Measurements from ENCODE around the gene DNHD1. TPM values are rescaled to one million over a fixed set of nuclear protein-coding genes. Genes with fewer than 3 reads are reported as not detected.

The DNHD1 gene
- total and polyA plus RNA-seq, 9 of the 15 experiments (the other 6 are each of a cell fraction or from before 2014, with no cell fraction given) = 0.82 to 9.7 (median 3.8) TPM

- TF ChIP-seq PPARD (CRISPR knock-in tag; IDR thresholded peaks at IDR 0.05) (no peak), IRF9 (tag; IDR thresholded peaks at IDR 0.05) (no peak), JUNB (CRISPR knock-in tag; conservative IDR thresholded peaks at IDR 0.05) (no peak), ZNF589 (CRISPR knock-in tag; IDR thresholded peaks at IDR 0.05; ENCODE audit: low read depth) (no peak), HOXB6 (CRISPR knock-in tag; IDR thresholded peaks at IDR 0.05; ENCODE audit: borderline replicate concordance) (no peak), POLR2A (conservative IDR thresholded peaks at IDR 0.05) (no peak), PHF20 (IDR thresholded peaks at IDR 0.05; ENCODE audit: partially characterized antibody) (no peak), HNRNPH1 (optimal IDR thresholded peaks at IDR 0.05; ENCODE audit: low read depth, low read length) (no peak), JUN (IDR thresholded peaks at IDR 0.05; ENCODE audit: borderline replicate concordance, low read depth, low read length) (no peak), JUN (CRISPR knock-in tag; IDR thresholded peaks at IDR 0.05; ENCODE audit: borderline replicate concordance) (no peak), MED1 (CRISPR knock-in tag; IDR thresholded peaks at IDR 0.05; ENCODE audit: borderline replicate concordance) (no peak)
- TF ChIP-seq, protein P1, sequence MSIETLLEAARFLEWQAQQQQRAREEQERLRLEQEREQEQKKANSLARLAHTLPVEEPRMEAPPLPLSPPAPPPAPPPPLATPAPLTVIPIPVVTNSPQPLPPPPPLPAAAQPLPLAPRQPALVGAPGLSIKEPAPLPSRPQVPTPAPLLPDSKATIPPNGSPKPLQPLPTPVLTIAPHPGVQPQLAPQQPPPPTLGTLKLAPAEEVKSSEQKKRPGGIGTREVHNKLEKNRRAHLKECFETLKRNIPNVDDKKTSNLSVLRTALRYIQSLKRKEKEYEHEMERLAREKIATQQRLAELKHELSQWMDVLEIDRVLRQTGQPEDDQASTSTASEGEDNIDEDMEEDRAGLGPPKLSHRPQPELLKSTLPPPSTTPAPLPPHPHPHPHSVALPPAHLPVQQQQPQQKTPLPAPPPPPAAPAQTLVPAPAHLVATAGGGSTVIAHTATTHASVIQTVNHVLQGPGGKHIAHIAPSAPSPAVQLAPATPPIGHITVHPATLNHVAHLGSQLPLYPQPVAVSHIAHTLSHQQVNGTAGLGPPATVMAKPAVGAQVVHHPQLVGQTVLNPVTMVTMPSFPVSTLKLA (conservative IDR thresholded peaks at IDR 0.05) = no peak
Observed at GRCh38 chr11:6571434-6572008, 74.4 kb downstream of the DNHD1 start (continued).
